ENCODE data around the gene KDELR3. TPM values are rescaled to one million over a fixed set of nuclear protein-coding genes. Genes with fewer than 3 reads are reported as not detected.

KDELR3 gene
- total RNA-seq, 1 donor, result 139 TPM

- DNase-seq (ENCODE audit: low read depth), result no peak
- H3K4me3 ChIP-seq (ENCODE audit: low read depth, low read length), result no peak overlapping the region
- TF ChIP-seq, protein P1, sequence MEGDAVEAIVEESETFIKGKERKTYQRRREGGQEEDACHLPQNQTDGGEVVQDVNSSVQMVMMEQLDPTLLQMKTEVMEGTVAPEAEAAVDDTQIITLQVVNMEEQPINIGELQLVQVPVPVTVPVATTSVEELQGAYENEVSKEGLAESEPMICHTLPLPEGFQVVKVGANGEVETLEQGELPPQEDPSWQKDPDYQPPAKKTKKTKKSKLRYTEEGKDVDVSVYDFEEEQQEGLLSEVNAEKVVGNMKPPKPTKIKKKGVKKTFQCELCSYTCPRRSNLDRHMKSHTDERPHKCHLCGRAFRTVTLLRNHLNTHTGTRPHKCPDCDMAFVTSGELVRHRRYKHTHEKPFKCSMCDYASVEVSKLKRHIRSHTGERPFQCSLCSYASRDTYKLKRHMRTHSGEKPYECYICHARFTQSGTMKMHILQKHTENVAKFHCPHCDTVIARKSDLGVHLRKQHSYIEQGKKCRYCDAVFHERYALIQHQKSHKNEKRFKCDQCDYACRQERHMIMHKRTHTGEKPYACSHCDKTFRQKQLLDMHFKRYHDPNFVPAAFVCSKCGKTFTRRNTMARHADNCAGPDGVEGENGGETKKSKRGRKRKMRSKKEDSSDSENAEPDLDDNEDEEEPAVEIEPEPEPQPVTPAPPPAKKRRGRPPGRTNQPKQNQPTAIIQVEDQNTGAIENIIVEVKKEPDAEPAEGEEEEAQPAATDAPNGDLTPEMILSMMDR (IDR thresholded peaks at IDR 0.05; ENCODE audit: insufficient read depth, low read depth, low read length), result no peak
These were observed 23.1 kb upstream of the KDELR3 start for GRCh38 chr22:38444783-38445182.

GRCh38 chr22:38446018-38446601 is 21.8 kb upstream of the KDELR3 start:
- TF ChIP-seq, protein P1 (IDR thresholded peaks at IDR 0.05; ENCODE audit: insufficient read depth, low read depth, low read length), result no peak
- DNase-seq (ENCODE audit: low read depth), result no peak

DNA sequence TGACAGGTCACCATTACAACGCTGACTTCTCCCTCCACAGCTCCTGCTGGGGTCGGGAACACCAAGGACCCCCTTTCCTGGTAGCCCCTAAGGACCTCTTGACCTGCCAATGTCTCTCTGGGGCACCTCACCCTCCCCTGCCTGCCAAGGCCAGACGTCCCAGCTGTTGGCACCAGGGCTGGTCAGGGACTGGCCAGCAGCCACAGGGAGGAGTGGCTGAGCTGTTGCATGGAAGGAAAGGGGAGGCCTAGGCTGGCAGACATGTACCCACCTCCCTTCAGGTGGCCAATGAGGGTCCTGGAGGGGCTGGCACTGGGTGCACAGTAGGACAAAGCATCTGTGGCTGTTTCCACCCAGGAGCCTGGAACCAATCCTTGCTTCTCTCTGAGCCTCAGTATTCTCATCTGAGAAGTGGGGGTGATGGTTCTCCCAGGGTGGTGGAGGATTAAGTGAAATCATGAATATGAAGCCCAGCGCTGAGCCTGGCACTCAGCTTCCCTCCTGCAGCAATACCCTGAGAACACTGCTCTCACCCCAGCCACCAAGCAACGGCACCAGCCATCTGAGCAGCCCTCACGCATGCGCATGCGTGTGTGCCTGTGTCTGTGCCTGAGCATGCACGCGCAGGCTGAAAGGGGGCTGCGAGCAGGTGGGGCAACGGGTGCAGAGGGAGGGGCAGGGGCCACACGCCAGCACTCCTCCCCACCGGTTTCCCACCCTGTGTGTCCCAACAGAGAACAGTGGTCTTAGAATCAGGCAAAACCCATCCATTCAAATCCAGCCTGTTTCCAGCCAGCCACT is 18.8 kb upstream of the KDELR3 start:
- TF ChIP-seq, protein P1 (IDR thresholded peaks at IDR 0.05; ENCODE audit: insufficient read depth, low read depth, low read length), result no peak
- no peak overlapping the region for H3K4me3 ChIP-seq (ENCODE audit: low read depth, low read length)
- no peak for DNase-seq (ENCODE audit: low read depth)

More at GRCh38 chr22:38446018-38446601, 21.8 kb upstream of the KDELR3 start:
- no peak overlapping the region for H3K4me3 ChIP-seq (ENCODE audit: low read depth, low read length)

DNA sequence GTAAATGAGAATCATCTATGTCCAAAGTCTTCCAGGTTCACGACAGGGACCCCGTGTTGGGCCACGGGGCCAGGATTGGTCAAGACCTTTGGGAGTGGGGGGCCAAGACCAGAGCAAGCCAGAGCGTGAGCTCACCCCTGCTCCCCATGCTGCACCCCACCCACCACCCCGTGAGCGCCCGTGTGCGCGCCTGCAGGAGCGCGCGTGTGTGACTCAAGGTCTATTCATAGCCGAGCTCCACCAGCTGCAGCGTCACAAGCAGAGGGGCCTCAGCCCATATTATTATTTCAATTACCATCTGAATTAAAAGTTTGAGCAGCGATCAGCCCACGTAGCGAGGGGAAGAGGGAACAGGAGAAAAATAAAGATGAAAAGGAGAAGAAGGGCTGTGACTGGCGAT is 18.1 kb upstream of the KDELR3 start:
- TF ChIP-seq, protein P1 (IDR thresholded peaks at IDR 0.05; ENCODE audit: insufficient read depth, low read depth, low read length), result no peak
- no peak for DNase-seq (ENCODE audit: low read depth)

GRCh38 chr22:38450234-38450797 is 17.6 kb upstream of the KDELR3 start:
- DNase-seq (ENCODE audit: low read depth), result no peak
- TF ChIP-seq, protein P1 (IDR thresholded peaks at IDR 0.05; ENCODE audit: insufficient read depth, low read depth, low read length), result no peak
- H3K4me3 ChIP-seq (ENCODE audit: low read depth, low read length), result no peak overlapping the region

More for the DNA sequence above, 18.1 kb upstream of the KDELR3 start:
- H3K4me3 ChIP-seq (ENCODE audit: low read depth, low read length), result no peak overlapping the region

DNA sequence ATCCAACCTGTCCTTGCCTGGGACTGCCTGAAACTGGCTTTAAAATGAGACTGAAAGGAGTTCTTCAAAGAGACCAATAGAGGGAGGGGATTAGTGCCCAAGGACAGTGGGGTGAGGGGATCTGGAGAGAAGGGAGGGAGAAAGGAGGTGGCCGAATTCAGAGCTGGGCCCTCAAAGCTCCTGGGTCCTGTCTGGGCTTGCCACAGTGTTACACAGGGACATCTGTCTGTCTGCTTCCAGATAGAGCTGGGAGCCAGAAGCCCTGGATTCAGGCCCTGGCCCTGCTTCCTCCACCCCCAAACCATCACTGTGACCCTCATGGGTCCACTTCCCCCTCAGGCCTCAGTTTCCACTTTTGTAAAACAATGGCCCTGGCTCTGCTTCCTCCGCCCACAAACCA is 16.5 kb upstream of the KDELR3 start:
- TF ChIP-seq, protein P1 (IDR thresholded peaks at IDR 0.05; ENCODE audit: insufficient read depth, low read depth, low read length), result no peak
- no peak overlapping the region for H3K4me3 ChIP-seq (ENCODE audit: low read depth, low read length)
- DNase-seq (ENCODE audit: low read depth), result no peak

Measured in fibroblast of villous mesenchyme (primary cell).